Measurements from ENCODE around the gene PDCD2L.
"Not testable (repeated sequence)": the region's sequence is repeated elsewhere in the genome, so short reads cannot be mapped to it uniquely, and the experiment has no call there.

Gene PDCD2L

GRCh38 chr19:34404109-34404909 lies at the start of gene PDCD2L:
Gene PDCD2L, plus strand, starts transcription at chr19:34404399. Its CDS starts 32 bp downstream, at chr19:34404431.
- peak; percentile 52 for DNase-seq

- DNase-seq = no peak
Measured at GRCh38 chr19:34355201-34355600, 49.0 kb upstream of the PDCD2L start.

- DNase-seq = no peak
Measured at GRCh38 chr19:34356875-34357274, 47.3 kb upstream of the PDCD2L start.

GRCh38 chr19:34357431-34357830 lies 46.8 kb upstream of the PDCD2L start:
- no peak for DNase-seq

- DNase-seq = peak; percentile 93
Measured at GRCh38 chr19:34359140-34359953, 44.9 kb upstream of the PDCD2L start.

GRCh38 chr19:34359954-34360315 lies 44.3 kb upstream of the PDCD2L start:
- no peak for DNase-seq

- no peak for DNase-seq
Measured at GRCh38 chr19:34360354-34360909, 43.8 kb upstream of the PDCD2L start.

GRCh38 chr19:34362679-34363069 lies 41.5 kb upstream of the PDCD2L start:
- DNase-seq = no peak

- no peak for DNase-seq
Measured at GRCh38 chr19:34363094-34363493, 41.1 kb upstream of the PDCD2L start.

- no peak for DNase-seq
Measured at GRCh38 chr19:34363930-34364329, 40.3 kb upstream of the PDCD2L start.

- DNase-seq = no peak
Measured at GRCh38 chr19:34364462-34364829, 39.8 kb upstream of the PDCD2L start.

GRCh38 chr19:34364830-34365462 lies 39.3 kb upstream of the PDCD2L start, which contains the start of gene GPI:
Gene GPI, plus strand, starts transcription at chr19:34365196. Its CDS starts 71 bp downstream, at chr19:34365267.
- DNase-seq = no peak

- DNase-seq = no peak
Measured at GRCh38 chr19:34365463-34366401, 38.5 kb upstream of the PDCD2L start.

GRCh38 chr19:34366738-34367623 lies 37.2 kb upstream of the PDCD2L start:
- DNase-seq = no peak

- no peak for DNase-seq
Measured at GRCh38 chr19:34367624-34367957, 36.6 kb upstream of the PDCD2L start.

GRCh38 chr19:34368338-34368737 lies 35.9 kb upstream of the PDCD2L start:
- DNase-seq = no peak

GRCh38 chr19:34369166-34369565 lies 35.0 kb upstream of the PDCD2L start:
- DNase-seq = not testable (repeated sequence)

- no peak for DNase-seq
Measured at GRCh38 chr19:34370117-34370516, 34.1 kb upstream of the PDCD2L start.

GRCh38 chr19:34370983-34371382 lies 33.2 kb upstream of the PDCD2L start:
- no peak for DNase-seq

- DNase-seq = no peak
Measured at GRCh38 chr19:34373601-34374288, 30.5 kb upstream of the PDCD2L start.

GRCh38 chr19:34375598-34375997 lies 28.6 kb upstream of the PDCD2L start:
- no peak for DNase-seq

Measured in NCI-H2081 treated with DMSO at 0.1 percent for 48 hours (cell line).